Neural cell (in vitro differentiated cells): Measurements from ENCODE around the gene PCTP. TPM values are rescaled to one million over a fixed set of nuclear protein-coding genes. Genes with fewer than 3 reads are reported as not detected.

Source experiments
- H2AFZ ChIP-seq: fragments of 200-600, 300-800 bp; sonication (generic), shearing (Covaris generic); 2 replicates; pipeline ENCODE4 v1.6.0; 2014; ENCODE audit warnings: low read depth, mild to moderate bottlenecking, antibody characterized with exemption, low read length, moderate library complexity
- H3F3A ChIP-seq: fragments of 200-600 bp; shearing (Covaris generic); 2 replicates; pipeline ENCODE4 v1.6.1; 2016; ENCODE audit warnings: mild to moderate bottlenecking, moderate library complexity, mixed read lengths, antibody characterized with exemption, low read length; ENCODE audit not compliant: insufficient read depth, poor library complexity, severe bottlenecking
- H3K27ac ChIP-seq: fragments of 200-600, 300-800 bp; sonication (generic), shearing (Covaris generic); 2 replicates; pipeline ENCODE4 v1.5.1; 2014; ENCODE audit warnings: mild to moderate bottlenecking, low read length, moderate library complexity
- H3K27me3 ChIP-seq: fragments of 300-800, 200-600 bp; sonication (generic), shearing (Covaris generic); 2 replicates; pipeline ENCODE4 v1.6.0; 2014; ENCODE audit warnings: mild to moderate bottlenecking, low read depth, low read length, moderate library complexity; ENCODE audit not compliant: insufficient read depth
- H3K36me3 ChIP-seq: fragments of 300-800, 200-600 bp; sonication (generic), shearing (Covaris generic); 2 replicates; pipeline ENCODE4 v1.5.1; 2014; ENCODE audit warnings: mild to moderate bottlenecking, antibody characterized with exemption, low read length, moderate library complexity; ENCODE audit not compliant: insufficient read depth
- H3K4me2 ChIP-seq: fragments of 300-800, 200-600 bp; sonication (generic), shearing (Covaris generic); 2 replicates; pipeline ENCODE4 v1.6.0; 2014; ENCODE audit warnings: mild to moderate bottlenecking, low read length
- H3K4me3 ChIP-seq: fragments of 300-800, 200-600 bp; sonication (generic), shearing (Covaris generic); 2 replicates; pipeline ENCODE4 v1.5.1; 2014; ENCODE audit warnings: mild to moderate bottlenecking, low read length, moderate library complexity
- H3K79me2 ChIP-seq: fragments of 200-600 bp; shearing (Covaris generic); replicated peaks from 2 replicates; pipeline ENCODE4 v1.6.0; 2014; ENCODE audit warnings: mild to moderate bottlenecking, low read length, moderate library complexity; ENCODE audit not compliant: insufficient read depth
- H3K9ac ChIP-seq: fragments of 300-800, 200-600 bp; sonication (generic), shearing (Covaris generic); 2 replicates; pipeline ENCODE4 v1.6.1; 2016; ENCODE audit warnings: mild to moderate bottlenecking, low read length, mixed read lengths
- H3K9me2 ChIP-seq: fragments of 200-600 bp; shearing (Covaris generic); 2 replicates; pipeline ENCODE4 v1.6.1; 2016; ENCODE audit warnings: mild to moderate bottlenecking, low read length, mixed read lengths; ENCODE audit not compliant: insufficient read depth
- H3K9me3 ChIP-seq: fragments of 200-600, 300-800 bp; sonication (generic), shearing (Covaris generic); 2 replicates; pipeline ENCODE4 v1.6.1; 2016; ENCODE audit warnings: mild to moderate bottlenecking, mixed run types, low read length, moderate library complexity, mixed read lengths
- H4K20me1 ChIP-seq: fragments of 200-600 bp; shearing (Covaris generic); 2 replicates; pipeline ENCODE4 v1.6.1; 2016; ENCODE audit warnings: mild to moderate bottlenecking, mixed run types; ENCODE audit not compliant: insufficient read depth
- EP300 ChIP-seq: fragments of 450-650 bp; conservative IDR thresholded peaks from 2 replicates; pipeline ENCODE4 v1.6.1; 2014; ENCODE audit warnings: antibody characterized with exemption, mild to moderate bottlenecking, moderate library complexity; ENCODE audit not compliant: poor library complexity, severe bottlenecking
- EZH2 ChIP-seq: fragments of 200-600, 300-800 bp; shearing (Covaris generic), sonication (generic); IDR thresholded peaks from 2 replicates; pipeline ENCODE4 v1.6.1; 2014; ENCODE audit warnings: antibody characterized with exemption, low read length, borderline replicate concordance, mild to moderate bottlenecking; ENCODE audit not compliant: insufficient read depth, poor library complexity, severe bottlenecking
- MXI1 ChIP-seq: fragments of 450-650 bp; conservative IDR thresholded peaks from 2 replicates; pipeline ENCODE4 v1.6.1; 2014; ENCODE audit warnings: antibody characterized with exemption, mild to moderate bottlenecking; ENCODE audit not compliant: poor library complexity, severe bottlenecking
- POLR2AphosphoS5 ChIP-seq: IDR thresholded peaks from 2 replicates; pipeline ENCODE4 v1.6.1; 2012
- RAD21 ChIP-seq: fragments of 450-650 bp; conservative IDR thresholded peaks from 2 replicates; pipeline ENCODE4 v1.6.1; 2014; ENCODE audit warnings: antibody characterized with exemption, mild to moderate bottlenecking, moderate library complexity
- REST ChIP-seq: IDR thresholded peaks from 2 replicates; pipeline ENCODE4 v1.6.1; 2012; ENCODE audit warnings: borderline replicate concordance
- SMC3 ChIP-seq: fragments of 450-650 bp; conservative IDR thresholded peaks from 2 replicates; pipeline ENCODE4 v1.6.1; 2014; ENCODE audit warnings: antibody characterized with exemption, mild to moderate bottlenecking, moderate library complexity; ENCODE audit not compliant: poor library complexity
- TAF1 ChIP-seq: IDR thresholded peaks from 2 replicates; pipeline ENCODE4 v1.6.1; 2012; ENCODE audit warnings: low read depth
- polyA plus RNA-seq: library from polyadenylated mRNA; depleted of rRNA; stranded (reverse); fragments of >200 nt; gene quantifications from 2 replicates; pipeline ENCODE4 v1.2.3, GENCODE V29; 2014
- TF ChIP-seq, protein P1 (sequence below): fragments of 450-650 bp; IDR thresholded peaks from 2 replicates; pipeline ENCODE4 v1.5.1; 2014; ENCODE audit warnings: antibody characterized with exemption, mild to moderate bottlenecking, moderate library complexity; ENCODE audit not compliant: poor library complexity, severe bottlenecking

PCTP gene
- polyA plus RNA-seq, 1 donor from 2014 or later: 3.9 TPM

GRCh38 chr17:55741356-55741700, 9.5 kb upstream of the PCTP start:
- H3K27ac ChIP-seq: no peak overlapping the region
- no peaks in the 10 kb centered on the region for H3K9me3 ChIP-seq
- no peaks in the 10 kb centered on the region for H3K27me3 ChIP-seq
- no peak overlapping the region for H2AFZ ChIP-seq
- no peak overlapping the region for H3K9ac ChIP-seq
- H3K79me2 ChIP-seq: no peaks in the 10 kb centered on the region
- no peak overlapping the region for H3K4me3 ChIP-seq
- no peaks in the 10 kb centered on the region for H3K9me2 ChIP-seq
- no peaks in the 10 kb centered on the region for H4K20me1 ChIP-seq
- TF ChIP-seq TAF1 (no peak), POLR2AphosphoS5 (no peak), EZH2 (no peak), MXI1 (no peak), SMC3 (no peak), REST (no peak), EP300 (no peak), RAD21 (no peak)
- TF ChIP-seq, protein P1, sequence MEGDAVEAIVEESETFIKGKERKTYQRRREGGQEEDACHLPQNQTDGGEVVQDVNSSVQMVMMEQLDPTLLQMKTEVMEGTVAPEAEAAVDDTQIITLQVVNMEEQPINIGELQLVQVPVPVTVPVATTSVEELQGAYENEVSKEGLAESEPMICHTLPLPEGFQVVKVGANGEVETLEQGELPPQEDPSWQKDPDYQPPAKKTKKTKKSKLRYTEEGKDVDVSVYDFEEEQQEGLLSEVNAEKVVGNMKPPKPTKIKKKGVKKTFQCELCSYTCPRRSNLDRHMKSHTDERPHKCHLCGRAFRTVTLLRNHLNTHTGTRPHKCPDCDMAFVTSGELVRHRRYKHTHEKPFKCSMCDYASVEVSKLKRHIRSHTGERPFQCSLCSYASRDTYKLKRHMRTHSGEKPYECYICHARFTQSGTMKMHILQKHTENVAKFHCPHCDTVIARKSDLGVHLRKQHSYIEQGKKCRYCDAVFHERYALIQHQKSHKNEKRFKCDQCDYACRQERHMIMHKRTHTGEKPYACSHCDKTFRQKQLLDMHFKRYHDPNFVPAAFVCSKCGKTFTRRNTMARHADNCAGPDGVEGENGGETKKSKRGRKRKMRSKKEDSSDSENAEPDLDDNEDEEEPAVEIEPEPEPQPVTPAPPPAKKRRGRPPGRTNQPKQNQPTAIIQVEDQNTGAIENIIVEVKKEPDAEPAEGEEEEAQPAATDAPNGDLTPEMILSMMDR: no peak
- H3F3A ChIP-seq: no peaks in the 10 kb centered on the region
- H3K4me2 ChIP-seq: no peak overlapping the region
- no peaks in the 10 kb centered on the region for H3K36me3 ChIP-seq

GRCh38 chr17:55742272-55743102, 8.4 kb upstream of the PCTP start:
- no peaks in the 10 kb centered on the region for H3K27me3 ChIP-seq
- no peaks in the 10 kb centered on the region for H3K79me2 ChIP-seq
- H3K9me3 ChIP-seq: no peaks in the 10 kb centered on the region
- no peaks in the 10 kb centered on the region for H3K36me3 ChIP-seq
- H3K27ac ChIP-seq: no peak overlapping the region
- TF ChIP-seq EZH2 (no peak), EP300 (no peak), POLR2AphosphoS5 (no peak), TAF1 (no peak), RAD21 (no peak), REST (no peak), MXI1 (no peak), SMC3 (no peak)
- TF ChIP-seq, protein P1: no peak
- no peak overlapping the region for H2AFZ ChIP-seq
- H3K4me3 ChIP-seq: no peak overlapping the region
- H3K9ac ChIP-seq: no peak overlapping the region
- H3K9me2 ChIP-seq: no peaks in the 10 kb centered on the region
- no peaks in the 10 kb centered on the region for H3F3A ChIP-seq
- H4K20me1 ChIP-seq: no peaks in the 10 kb centered on the region
- no peak overlapping the region for H3K4me2 ChIP-seq
